Activated gamma-delta T cell (primary cell): ENCODE measurements around the gene UCHL5.
A peak's percentile ranks its signal among the peaks of the same experiment; 100 is the strongest.
"Not testable (repeated sequence)": the region's sequence is repeated elsewhere in the genome, so short reads cannot be mapped to it uniquely, and the experiment has no call there.

Experiments used
- DNase-seq: peaks from one replicate; lab custom pipeline; 2025; lab: John Stamatoyannopoulos, UW

Gene UCHL5

DNA sequence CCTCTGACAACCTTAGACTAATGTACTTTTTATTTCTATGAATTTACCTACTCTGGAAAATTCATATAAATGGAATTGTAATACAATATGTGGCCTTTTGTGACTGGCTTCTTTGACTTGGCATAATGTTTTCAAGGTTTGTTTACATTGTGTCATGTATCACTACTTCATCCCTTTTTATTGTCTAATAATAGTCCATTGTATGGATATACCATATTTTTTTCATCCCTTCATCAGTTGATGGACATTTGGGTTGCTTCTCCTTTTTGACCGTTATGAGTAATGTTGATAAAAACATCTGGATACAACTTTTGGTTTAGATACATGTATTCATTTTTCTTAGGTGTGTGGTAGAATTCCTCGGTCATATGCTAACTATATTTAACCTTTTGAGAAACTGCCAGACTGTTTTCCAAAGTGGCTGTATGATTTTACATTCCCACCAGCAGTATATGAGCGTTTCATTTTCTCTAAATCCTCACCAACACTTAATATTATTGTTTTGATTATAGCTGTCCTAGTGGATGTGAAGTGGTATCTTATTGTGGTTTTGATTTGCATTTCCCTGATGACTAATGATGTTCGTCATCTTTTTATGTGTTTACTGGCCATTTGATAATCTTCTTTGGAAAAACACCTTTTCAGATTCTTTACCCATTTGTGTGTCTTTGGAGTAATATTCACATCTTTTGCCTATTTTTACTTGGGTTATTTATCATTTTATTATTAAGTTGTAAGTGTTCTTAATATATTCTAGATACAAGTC, 3.7 kb upstream of the UCHL5 start:
- no peak for DNase-seq

DNA sequence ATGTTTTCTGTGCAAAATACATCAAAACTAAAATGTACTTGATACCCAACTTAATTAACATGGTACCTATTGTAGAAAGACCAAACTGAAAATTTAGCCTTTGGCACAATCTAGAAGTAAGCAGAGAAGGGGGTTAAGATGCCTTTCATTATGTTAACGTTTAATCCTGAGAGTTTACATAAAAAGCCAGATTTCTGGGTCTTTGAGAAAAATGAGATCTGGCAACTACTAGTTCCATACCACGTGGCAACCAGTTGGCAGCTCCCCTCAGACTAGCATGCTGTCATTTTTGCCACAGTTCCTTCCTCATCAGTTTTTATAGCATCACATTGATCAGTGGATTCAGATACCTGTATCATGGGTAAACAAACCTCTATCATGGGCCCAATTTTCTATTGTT, 1.8 kb upstream of the UCHL5 start:
- DNase-seq, result no peak

DNA sequence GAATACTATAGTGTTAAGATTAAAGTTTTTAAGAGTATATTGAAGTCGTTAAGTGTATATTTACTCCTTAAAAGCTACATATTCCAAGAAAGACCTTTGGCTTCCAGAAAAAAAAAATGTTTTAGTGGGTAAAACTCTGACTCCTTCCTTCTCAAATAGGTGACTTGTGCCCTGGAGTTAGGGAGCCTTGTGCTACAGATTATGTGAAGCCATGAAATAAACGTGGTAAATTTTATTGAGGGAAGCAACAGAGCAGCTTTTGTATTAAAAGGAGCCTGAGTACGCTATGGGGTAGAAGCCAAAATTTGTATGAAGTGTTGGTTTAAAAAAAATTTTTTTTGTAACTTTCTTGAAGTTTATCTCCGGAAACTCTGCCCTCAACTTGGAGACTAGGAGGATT, 1.2 kb upstream of the UCHL5 start:
- DNase-seq, result no peak

DNA sequence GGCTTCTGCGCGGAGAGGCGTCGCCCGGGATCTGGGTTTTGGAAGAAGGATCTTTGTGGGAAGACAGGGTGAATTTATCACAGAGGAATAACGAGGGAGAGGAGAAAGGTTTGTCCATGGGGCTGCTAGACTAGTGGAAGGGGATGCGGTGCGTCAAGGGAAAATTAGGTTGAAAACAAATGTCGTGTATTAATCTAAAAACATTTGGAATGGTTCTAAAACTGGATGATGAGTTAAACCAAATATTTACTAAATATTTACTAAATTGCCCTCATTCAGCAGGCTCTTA, 899 bp upstream of the UCHL5 start:
- no peak for DNase-seq

DNA sequence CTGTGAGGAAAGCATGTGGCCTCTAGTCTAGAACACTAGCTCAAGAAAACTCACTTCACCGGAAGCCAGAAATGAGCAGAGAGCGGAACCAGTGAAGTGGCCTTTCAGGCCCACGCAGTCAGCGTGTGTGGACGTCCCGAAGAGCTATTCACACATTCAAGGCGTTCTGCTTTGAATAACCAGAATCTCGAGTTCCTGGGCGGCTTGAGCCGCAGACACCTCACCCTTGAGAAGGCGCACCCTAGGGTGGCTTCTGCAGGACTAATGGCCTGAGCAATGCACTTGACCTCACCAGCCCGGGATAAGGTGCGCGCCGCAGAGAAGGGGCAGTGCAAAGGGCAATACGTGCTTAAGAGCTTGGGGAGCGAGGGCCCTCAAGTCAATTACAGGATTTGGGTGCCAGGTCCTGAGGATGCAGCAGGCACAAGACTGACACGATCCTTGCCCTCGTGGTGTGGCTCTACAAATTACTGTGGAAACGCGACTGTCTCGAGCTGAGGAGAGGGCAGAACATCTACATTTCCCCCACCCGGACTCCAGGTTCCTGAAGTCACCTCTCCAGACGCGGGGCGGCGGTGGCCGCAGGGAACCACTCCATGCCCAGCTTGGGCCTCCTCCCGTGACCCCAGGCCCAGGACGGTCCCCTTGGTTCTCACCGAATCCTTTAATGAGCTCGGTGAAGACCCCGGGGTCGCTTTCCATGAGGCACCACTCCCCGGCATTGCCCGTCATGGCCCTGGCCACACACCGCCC, 455 bp downstream of the UCHL5 start:
- DNase-seq, result peak; percentile 16

DNA sequence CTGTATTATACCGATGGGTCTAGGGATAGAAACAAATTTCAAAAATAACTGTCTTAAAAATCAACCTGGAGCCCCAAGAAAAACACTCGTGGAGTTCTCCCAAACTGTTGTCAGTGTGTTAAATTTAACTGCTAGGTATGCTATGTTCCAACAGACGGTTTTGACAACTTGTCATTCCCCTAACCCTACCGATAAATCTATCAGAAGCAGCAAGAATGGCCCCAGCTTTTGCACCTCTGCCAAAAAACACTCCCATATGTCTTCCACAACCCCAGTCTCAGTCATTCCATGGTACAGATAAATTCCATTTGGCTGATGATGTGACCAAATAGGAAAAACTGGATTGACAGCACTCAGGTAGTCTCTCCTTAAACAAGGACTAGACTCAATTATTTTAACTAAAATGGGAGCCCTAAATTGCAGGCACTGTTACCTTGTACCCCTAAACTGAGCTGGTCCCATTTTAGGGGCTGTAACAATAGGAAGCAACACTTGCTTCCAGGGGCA, 4.9 kb downstream of the UCHL5 start:
- no peak for DNase-seq

DNA sequence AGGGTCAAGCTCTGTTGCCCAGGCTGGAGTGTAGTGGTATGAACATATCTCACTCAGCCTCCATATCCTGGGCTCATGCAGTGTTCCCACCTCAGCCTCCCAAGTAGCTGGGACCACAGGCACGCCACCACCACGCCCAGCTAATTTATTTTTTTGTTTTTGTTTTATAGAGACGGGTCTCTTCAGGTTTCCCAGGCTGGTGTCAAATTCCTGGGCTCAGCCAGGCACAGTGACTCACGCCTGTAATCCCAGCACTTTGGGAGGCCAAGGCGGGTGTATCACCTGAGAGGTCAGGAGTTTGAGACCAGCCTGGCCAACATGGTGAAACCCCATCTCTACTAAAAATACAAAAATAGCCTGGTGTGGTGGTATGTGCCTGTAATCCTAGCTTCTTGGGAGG, 10.2 kb downstream of the UCHL5 start:
- DNase-seq, result not testable (repeated sequence)

DNA sequence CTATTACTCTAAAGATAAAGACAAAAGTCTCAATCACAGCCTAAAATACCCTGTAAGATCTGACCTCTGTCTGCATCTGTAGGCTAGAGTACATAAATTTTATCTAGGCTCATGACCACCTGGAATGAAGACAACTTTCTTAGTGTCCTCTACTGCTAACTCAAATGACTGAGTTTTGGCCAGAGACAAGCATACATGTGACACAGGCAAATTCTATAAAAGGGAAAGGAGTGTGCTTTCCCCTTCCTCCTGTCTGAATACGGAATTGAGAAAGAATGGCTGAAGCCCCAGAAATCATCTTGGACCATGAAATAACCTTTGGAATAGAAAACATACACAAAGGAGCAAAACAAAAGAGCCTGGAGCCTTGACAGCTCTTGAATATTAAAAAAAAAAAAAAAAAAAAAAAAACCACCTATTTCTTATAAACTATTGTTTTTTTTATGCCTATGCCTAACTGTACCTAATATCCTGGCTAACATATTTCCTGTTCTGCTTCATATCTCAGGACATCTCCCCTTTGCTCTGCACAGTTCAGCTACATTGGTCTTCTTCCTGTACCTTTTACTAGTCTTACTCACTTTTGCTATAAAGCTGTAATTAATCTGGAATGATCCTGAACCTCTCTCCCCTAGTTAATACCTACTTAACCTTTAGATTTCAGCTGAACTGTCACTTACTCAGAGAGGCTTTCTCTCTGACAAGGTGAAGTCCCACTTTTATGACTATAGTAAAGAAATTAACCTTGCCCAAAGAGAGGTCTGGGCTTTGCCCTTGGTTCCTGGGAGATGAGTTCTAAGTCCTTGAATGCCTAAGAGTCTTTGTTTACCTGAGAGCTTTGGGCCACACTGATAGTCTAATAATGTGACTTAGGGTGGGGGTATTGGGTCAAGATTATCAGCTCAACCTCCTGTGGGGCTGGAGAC, 16.1 kb downstream of the UCHL5 start:
- DNase-seq, result no peak

DNA sequence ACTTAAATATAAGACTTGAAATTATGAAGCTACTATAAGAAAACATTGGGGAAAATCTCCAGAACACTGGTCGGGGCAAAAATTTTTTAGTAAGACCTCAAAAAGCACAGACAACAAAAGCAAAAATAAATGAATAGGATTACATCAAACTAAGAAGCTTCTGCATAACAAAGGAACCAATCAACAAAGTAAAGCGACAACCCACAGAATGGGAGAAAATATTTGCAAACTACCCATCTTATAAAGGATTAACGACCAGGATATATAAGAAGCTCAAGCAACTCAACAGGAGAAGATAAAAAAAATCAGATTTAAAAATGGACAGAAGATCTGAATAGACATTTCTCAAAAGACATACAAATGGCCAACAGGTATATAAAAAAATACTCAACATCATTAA, 19.1 kb downstream of the UCHL5 start:
- no peak for DNase-seq

DNA sequence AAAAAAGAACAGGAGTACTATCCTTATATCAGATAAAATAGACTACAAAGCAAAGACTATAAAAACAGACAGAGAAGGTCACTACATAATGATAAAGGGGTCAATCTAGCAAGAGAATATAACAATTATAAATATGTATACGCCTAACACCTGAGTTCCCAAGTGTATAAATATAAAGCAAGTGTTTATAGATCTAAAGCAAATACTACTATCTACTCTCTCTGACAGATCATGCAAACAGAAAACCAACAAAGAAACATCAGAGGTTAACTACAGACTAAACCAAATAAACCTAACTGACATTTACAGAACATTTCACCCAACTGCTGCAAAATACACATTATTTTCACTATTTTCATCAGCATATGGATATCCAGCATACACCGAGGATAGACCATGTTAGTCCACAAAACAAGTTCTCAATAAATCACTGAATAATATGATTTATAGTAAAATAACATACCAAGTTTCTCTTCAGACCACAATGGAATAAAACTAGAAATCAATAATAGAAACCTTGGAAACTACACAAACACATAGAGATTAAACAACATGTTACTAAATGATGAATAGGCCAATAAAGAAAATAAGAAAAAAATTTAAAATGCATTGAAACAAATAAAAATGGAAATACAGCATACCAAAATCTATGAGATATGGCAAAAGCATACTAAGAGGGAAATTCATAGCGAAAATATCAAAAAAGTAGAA, 22.7 kb downstream of the UCHL5 start:
- DNase-seq, result no peak

DNA sequence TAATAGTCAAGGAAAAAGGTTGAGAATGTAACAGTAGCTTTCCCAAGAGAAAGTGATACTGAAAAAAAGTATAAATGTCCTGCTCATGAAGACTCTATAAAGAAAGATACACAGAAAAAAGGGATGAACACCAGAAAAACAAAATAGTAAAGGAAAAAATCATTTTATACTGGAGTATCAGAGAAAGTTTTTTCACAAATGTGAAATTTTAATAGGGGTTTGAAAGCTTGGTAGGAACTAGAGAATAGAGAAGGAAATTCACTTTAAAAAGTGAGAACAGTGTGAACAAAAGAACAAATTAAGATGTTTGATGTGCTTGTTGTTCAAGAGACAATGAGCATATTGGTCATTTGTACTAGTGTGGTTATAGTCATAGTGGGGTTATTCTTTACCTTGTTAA, 25.6 kb downstream of the UCHL5 start:
- no peak for DNase-seq

DNA sequence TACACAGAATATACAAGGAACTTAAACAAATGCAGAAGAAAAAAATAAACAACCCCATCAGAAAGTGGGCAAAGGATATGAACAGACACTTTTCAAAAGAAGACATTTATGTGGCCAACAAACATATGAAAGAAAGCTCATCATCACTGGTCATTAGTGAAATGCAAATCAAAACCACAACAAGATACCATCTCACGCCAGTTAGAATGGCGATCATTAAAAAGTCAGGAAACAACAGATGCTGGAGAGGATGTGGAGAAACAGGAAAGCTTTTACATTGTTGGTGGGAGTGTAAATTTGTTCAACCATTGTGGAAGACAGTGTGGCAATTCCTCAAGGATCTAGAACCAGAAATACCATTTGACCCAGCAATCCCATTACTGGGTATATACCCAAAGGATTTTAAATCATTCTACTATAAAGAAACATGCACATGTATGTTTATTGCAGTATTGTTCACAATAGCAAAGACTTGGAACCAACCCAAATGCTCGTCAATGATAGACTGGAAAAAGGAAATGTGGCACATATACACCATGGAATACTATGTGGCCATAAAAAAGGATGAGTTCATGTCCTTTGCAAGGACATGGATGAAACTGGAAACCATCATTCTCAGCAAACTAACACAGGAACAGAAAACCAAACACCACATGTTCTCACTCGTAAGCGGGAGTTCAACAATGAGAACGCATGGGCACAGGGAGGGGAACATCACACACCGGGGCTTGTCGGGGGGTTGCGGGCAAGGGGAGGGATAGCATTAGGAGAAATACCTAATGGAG, 26.3 kb downstream of the UCHL5 start:
- DNase-seq, result not testable (repeated sequence)

DNA sequence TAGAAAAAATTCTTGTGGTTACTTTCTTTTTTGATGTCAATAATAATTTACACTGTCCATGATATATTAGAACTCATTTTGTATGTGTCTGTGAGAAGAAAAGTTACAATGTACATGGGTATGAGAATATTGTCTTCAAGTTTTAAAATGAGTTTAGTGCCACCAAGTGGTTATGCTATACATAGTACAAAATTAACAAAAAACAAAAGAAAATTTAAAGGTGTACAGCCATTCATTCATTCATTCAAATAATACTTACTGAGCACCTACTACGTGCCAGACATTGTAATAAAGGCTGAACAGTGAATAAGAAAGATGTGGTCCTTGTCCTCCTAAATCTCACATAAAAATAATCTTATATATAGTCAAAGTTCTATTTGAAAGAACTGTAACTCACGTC, 27.7 kb downstream of the UCHL5 start:
- no peak for DNase-seq

DNA sequence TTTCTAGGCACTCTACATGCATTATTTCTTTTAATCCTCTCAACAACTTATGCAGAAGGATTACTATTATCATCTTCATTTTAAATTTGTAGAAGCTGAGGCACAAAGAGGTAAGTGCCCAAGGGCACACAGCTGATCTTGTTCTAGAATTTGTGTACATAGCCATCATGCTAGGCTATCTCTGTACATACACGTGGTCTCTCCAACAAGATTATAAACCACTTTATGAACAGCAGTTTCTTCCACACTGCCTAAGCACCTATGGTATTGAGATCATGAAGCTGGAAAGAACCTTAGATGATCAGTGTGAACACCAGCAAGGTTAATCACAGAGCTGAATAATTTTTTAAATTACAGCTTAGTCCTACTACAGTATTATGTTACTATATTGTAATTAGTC, 28.9 kb downstream of the UCHL5 start:
- DNase-seq, result no peak

DNA sequence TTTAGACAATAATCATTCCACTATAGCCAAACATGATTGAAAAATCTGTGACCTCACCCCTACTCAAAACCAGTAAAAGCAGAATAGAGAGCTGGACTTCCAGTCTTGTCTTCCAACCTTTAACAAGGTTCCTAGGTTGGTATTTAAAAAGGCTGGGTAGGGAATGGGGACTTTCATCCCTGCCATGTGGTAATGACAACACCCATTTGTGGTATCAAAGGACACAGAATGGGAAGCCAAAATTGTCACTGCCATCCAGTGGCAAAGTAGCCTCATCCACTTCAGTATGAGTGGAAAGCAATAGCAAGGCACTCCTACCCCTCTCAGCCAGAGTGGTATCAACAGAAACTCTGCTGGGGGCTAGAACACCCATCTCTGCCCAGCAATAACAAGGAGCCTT, 33.9 kb downstream of the UCHL5 start:
- no peak for DNase-seq

DNA sequence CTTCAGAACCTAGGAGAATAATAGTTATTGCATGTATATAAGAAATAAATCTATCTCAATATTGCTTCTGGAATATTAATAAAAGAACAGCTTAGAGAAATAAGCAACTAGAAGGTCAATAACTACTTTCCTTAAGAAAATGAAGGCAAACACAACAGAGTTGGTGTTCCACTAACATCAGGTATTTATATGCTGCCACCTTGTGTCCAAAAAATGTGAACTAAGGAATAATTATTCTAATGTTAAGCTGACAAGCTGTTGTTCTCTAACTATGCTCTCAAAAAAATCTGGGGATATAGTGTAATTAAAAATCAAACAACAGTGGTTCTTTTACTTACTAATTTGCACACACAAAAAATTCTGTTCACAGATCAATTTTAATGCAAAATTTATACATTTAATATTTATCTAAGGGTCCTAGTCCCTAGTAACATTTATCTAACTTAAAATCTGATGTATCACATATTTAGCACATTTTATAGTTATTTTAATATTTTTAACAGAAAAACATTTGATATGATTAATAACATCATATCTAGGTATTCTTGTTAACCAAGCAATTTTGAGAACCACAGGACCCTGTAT, 39.6 kb downstream of the UCHL5 start:
- no peak for DNase-seq

DNA sequence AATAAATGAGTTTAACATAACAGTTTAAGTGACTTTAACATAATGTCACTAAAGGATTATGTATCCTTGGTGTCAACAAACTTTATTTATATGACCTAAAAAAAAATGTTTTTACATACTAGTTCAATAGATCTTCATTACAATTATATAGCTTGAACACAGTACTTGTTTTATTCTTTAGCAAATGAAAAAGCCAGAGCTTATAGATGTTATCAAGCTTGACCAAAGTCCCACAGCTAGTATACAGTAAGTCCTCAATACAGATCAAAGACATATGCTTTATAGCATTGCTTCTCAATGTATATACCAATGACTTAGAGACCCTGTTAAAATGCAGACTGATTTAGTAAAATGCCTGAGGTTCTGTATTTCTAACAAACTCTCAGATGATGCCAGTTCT, 42.4 kb downstream of the UCHL5 start:
- no peak for DNase-seq

DNA sequence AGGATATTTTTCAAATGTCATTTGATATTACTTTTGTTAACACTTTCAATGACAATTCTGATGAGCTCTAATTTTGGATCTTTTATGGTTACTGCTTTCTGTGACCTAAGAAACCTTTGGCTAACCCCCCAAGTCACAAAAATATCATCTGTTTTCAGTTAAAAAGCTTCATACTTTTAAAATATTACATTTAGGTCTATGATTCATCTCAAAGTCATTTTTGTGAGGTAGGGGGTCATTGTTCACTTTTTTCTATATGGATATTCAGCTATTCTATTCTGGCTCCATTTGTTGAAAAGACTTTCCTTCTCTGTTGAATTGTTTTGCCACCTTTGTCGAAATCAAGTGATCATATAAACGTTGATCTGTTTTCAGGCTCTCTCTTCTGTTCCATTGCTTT, 44.8 kb downstream of the UCHL5 start:
- no peak for DNase-seq

DNA sequence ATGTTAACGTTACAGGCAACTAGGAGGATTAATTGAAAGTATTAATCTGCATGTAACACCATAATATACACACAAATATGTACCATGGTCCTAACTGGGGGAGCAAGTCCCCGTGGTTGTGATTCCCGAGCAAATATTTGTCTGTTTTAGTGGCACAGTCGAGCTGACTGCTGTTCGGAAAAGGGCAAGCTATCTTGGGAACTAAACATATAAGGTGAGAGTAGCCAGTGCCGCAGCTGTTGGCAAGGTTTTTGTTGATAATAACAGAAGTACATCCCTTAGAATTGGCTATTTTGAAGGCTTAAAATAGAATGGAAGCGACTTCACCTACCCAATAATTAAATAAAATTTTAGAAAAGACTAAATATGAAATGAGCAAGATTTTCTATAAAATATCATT, 45.5 kb downstream of the UCHL5 start:
- no peak for DNase-seq

DNA sequence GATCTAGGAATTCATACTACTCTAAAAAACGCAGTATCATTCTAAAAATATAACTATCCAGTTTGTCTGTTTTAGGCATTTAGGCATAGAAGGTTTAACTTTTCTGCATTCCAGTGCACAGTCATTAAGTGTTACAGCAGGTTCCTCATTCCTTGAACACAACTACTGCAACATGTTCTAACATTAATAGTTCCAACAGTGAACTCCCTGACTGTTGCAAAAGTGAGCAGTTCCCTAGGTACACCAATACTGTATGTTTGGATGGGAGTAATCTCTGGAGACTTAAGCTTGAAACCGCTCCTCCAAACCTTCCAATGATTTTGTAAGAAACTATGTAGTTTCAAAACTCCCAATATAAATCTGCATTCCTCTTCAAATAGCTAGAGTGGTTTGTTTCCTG, 46.2 kb downstream of the UCHL5 start:
- DNase-seq, result no peak

DNA sequence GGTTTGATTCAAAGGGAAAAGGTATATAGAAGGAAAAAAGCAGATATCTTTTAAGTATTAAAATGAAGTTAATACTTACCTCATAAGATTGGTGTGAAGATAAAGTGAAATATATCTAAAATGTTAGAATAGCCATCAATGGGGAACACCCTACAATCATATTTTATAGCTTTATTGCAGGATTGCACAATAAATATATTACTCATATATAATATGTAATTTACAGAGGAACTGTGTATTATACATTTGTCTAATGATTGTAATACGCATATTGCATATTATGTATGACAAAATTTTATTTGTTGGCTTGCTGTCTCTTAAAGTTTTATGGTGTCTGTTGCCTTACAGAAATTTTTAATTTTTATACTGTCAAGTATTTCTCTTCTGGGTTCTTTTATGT, 47.8 kb downstream of the UCHL5 start:
- DNase-seq, result no peak
